Right lobe of liver (tissue), 6 donors: ENCODE measurements around the gene CA14. TPM values are rescaled to one million over a fixed set of nuclear protein-coding genes. Genes with fewer than 3 reads are reported as not detected.
"Not testable (repeated sequence)": the region's sequence is repeated elsewhere in the genome, so short reads cannot be mapped to it uniquely, and the experiment has no call there.

Source experiments
- ATAC-seq, 4 donors: fragments of 200-7000 bp; cut with Tn5 transposase; one replicate each; pipeline ENCODE4 v1.9.1; 2020; ENCODE audit warnings: mild to moderate bottlenecking in 4 of 4, moderate library complexity in 4 of 4
- DNase-seq, 3 donors: peaks; one replicate each; pipeline ENCODE4 v3.0.0-alpha.2; 2020
- H3K27ac ChIP-seq, 3 donors: fragments of 200-600 bp; one replicate each; pipeline ENCODE4 v1.8.0; 2022
- H3K27me3 ChIP-seq, 2 donors: fragments of 200-600 bp; one replicate each; pipeline ENCODE4 v1.8.0; 2022
- H3K36me3 ChIP-seq, 4 donors: fragments of 200-600 bp; sonication (generic) in 1 of 4; one replicate each; pipeline versions ENCODE4 v1.5.1 to v1.8.0; 2017 to 2022; ENCODE audit warnings: control low read depth in 1 of 4
- H3K4me1 ChIP-seq, 4 donors: fragments of 200-600 bp; sonication (generic) in 1 of 4; one replicate each; pipeline versions ENCODE4 v1.5.1 to v1.8.0; 2017 to 2022; ENCODE audit warnings: control low read depth in 1 of 4
- H3K4me3 ChIP-seq, 3 donors: fragments of 200-600 bp; one replicate each; pipeline ENCODE4 v1.8.0; 2022
- H3K9me3 ChIP-seq, 4 donors: fragments of 200-600 bp; sonication (generic) in 1 of 4; one replicate each; pipeline versions ENCODE4 v1.5.1 to v1.8.0; 2017 to 2022; ENCODE audit warnings: control low read depth in 1 of 4
- CTCF ChIP-seq, 4 donors: fragments of 200-600 bp in 3 of 4; fragments of 450-650 bp in 1 of 4; IDR thresholded peaks; one replicate each; pipeline versions ENCODE4 v1.5.1 to v1.8.0; 2016 to 2022; ENCODE audit warnings: antibody characterized with exemption in 4 of 4, mild to moderate bottlenecking in 2 of 4
- POLR2A ChIP-seq: fragments of 450-650 bp; IDR thresholded peaks from one replicate; pipeline ENCODE4 v1.6.1; 2017; ENCODE audit warnings: antibody characterized with exemption, mild to moderate bottlenecking
- WGBS: methylation state at CpG from one replicate; pipeline ENCODE4 v1.1.6; 2018; ENCODE audit warnings: low coverage, low lambda C conversion rate; ENCODE audit not compliant: insufficient coverage; ENCODE audit errors: missing lambda C conversion rate; 5-methylcytosine and 5-hydroxymethylcytosine counted together
- intact Hi-C, 2 donors: fragments of 100-400 bp; cut with DNase I; formaldehyde crosslinking; loops; one replicate each; pipeline versions ENCODE4 v1.11.2 to v1.14.1; 2022
- total RNA-seq, 6 experiments: library from RNA; depleted of rRNA in 2 of 6; stranded (reverse); fragments of >200 nt in 2 of 6; fragmentation: NEBNext Ultra II Directional in 3 of 6; extraction: Animal tissue kit (Norgen Biotek cat#: 25700) in 3 of 6; gene quantifications; one replicate each; pipeline versions ENCODE4 v1.1.0 to v1.2.4, GENCODE V29; 2016 to 2023
- donor health status: DM: no; HTN: yes; CAD: no.
- donor health status: DM: no; HTN: no; CAD: no.
- donor health status: DM: no; HTN: no; CAD: no.
- donor health status: DM: no; HTN: yes; CAD: no.
- donor health status: DM: no; HTN: yes; CAD: no.

The CA14 gene
- total RNA-seq, 6 experiments from 2014 or later: 0.20 to 4.8 (median 0.56) TPM; not detected in 1

DNA sequence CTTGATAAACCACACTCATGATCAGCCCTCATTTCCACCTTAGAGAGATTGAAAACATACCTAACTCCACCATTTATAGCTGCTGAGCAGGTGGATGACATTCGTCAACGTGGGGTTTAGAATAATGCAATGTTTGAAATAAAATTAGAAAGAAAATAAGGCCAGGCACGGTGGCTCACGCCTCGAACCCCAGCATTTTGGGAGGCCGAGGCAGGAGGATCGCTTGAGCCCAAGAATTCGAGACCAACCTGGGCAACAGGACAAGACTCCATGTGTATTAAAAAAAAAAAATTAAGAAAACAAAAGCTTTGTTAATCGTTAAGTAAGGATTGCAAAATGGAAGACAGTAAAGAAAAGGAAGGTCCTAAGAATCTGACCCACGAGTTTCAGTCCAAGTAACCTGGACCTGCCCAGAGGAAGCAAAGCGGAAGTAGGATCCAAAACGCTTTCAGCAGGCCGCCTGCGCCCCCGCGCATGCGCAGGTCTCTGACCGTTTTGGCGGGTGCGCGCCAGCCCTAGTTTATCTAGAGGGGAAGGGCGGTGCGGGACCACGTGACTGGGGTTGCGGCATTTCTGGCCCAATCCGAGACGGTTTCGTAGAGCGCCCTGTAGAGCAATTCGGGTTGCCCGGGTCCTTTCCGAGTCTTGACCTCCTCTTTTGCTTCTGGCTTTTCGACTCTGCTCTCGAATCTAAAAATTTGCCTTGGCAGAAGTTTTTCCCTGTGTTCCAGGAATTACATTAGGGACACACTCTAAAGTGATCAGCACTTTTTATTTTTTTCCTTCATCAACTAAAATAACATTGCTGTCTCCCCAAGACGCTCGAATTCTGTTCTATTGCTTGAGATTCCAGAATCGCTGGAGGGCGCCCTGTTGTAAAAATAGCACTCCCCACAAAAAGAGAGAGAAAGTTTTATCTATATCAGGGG, 44.1 kb upstream of the CA14 start:
- WGBS: 17% methylated on average over 26 of the region's 38 CpGs
- H3K4me3 ChIP-seq: peak overlapping the region; percentile 29 to 47 (median 42)
- ATAC-seq: peak; percentile 99

GRCh38 chr1:150214099-150214756, 43.3 kb upstream of the CA14 start:
- H3K36me3 ChIP-seq, H3K27me3 ChIP-seq, DNase-seq, ATAC-seq, intact Hi-C loops, H3K9me3 ChIP-seq, H3K4me1 ChIP-seq: not testable (repeated sequence)
- Histone ChIP-seq H3K4me3 (peak overlapping the region; percentile 29 to 47 (median 42)), H3K27ac (peak overlapping the region; percentile 48 to 82 (median 51))
- 28% methylated on average over 4 of the region's 18 CpGs for WGBS

More for the DNA sequence above, 44.1 kb upstream of the CA14 start:
- DNase-seq: peak; percentile 96 to 97 (median 96)
- Histone ChIP-seq H3K4me1 (peaks cover 0 to 4% (median 0%) of the 10 kb centered on the region in 4 donors), H3K27ac (peak overlapping the region; percentile 48 to 82 (median 51)), H3K27me3 (no peaks in the 10 kb centered on the region), H3K9me3 (no peaks in the 10 kb centered on the region), H3K36me3 (no peaks in the 10 kb centered on the region)
- TF ChIP-seq POLR2A: peak; percentile 43
- peak; percentile 13 to 43 (median 32) for TF ChIP-seq CTCF (IDR thresholded peaks at IDR 0.05)
- intact Hi-C loops: no loop called here

GRCh38 chr1:150215855-150216254, 41.7 kb upstream of the CA14 start:
- WGBS: 95% methylated on average over 6 of the region's 6 CpGs
- intact Hi-C loops, DNase-seq: not testable (repeated sequence)

GRCh38 chr1:150221552-150221951, 36.0 kb upstream of the CA14 start:
- H3K36me3 ChIP-seq: peaks cover 0 to 43% (median 11%) of the 10 kb centered on the region in 4 donors
- no peak for DNase-seq
- peak in 1 of 4 donors; percentile 30 for ATAC-seq

More at GRCh38 chr1:150215855-150216254, 41.7 kb upstream of the CA14 start:
- H3K27ac ChIP-seq, H3K27me3 ChIP-seq, H3K4me1 ChIP-seq, H3K9me3 ChIP-seq, H3K4me3 ChIP-seq, H3K36me3 ChIP-seq, ATAC-seq: not testable (repeated sequence)

GRCh38 chr1:150224983-150225382, 32.6 kb upstream of the CA14 start:
- 60% methylated on average over 1 of the region's 1 CpG for WGBS
- no peak overlapping the region for H3K27ac ChIP-seq
- no peaks in the 10 kb centered on the region for H3K4me1 ChIP-seq
- no peak for DNase-seq
- H3K27me3 ChIP-seq: no peaks in the 10 kb centered on the region
- ATAC-seq: no peak
- H3K36me3 ChIP-seq: peaks cover 0 to 54% (median 11%) of the 10 kb centered on the region in 4 donors
- no peaks in the 10 kb centered on the region for H3K9me3 ChIP-seq
- no peak overlapping the region for H3K4me3 ChIP-seq
- no peak for TF ChIP-seq CTCF (IDR thresholded peaks at IDR 0.05)
- no peak for TF ChIP-seq POLR2A
- intact Hi-C loops: no loop called here

More at GRCh38 chr1:150221552-150221951, 36.0 kb upstream of the CA14 start:
- H3K4me3 ChIP-seq: no peak overlapping the region
- TF ChIP-seq CTCF (IDR thresholded peaks at IDR 0.05): peak; percentile 21 to 42 (median 37)
- TF ChIP-seq POLR2A: no peak
- intact Hi-C loops: no loop called here
- no peaks in the 10 kb centered on the region for H3K27me3 ChIP-seq
- no peaks in the 10 kb centered on the region for H3K9me3 ChIP-seq
- WGBS: no CpG with 5 or more reads among the region's 2 CpGs
- H3K27ac ChIP-seq: no peak overlapping the region
- H3K4me1 ChIP-seq: no peaks in the 10 kb centered on the region
